PFSK-1 (cell line): Measurements from ENCODE around the gene STAT6.

Source experiments
- FOXP2 ChIP-seq: optimal IDR thresholded peaks from 2 replicates; pipeline ENCODE3; 2011; ENCODE audit warnings: borderline replicate concordance, control low read depth, inconsistent platforms; ENCODE audit not compliant: insufficient read depth; ENCODE audit errors: extremely low read length, extremely low read depth
- POLR2AphosphoS5 ChIP-seq: IDR thresholded peaks from 2 replicates; pipeline ENCODE4 v1.6.1; 2012; ENCODE audit warnings: low read depth, mild to moderate bottlenecking, control low read depth, low read length, moderate library complexity
- REST ChIP-seq, 2 experiments: IDR thresholded peaks; 2 replicates each; pipeline versions ENCODE4 v1.6.1 to v1.8.0; 2011 to 2012; ENCODE audit warnings: low read depth in 2 of 2, low read length in 2 of 2, control low read depth in 1 of 2, inconsistent platforms in 1 of 2, mild to moderate bottlenecking in 1 of 2, moderate library complexity in 1 of 2; ENCODE audit not compliant: insufficient read depth in 1 of 2
- SIN3A ChIP-seq: IDR thresholded peaks from 2 replicates; pipeline ENCODE4 v1.6.1; 2012; ENCODE audit warnings: mild to moderate bottlenecking, low read length, moderate library complexity, borderline replicate concordance; ENCODE audit not compliant: insufficient read depth
- TAF1 ChIP-seq: IDR thresholded peaks from 2 replicates; pipeline ENCODE4 v1.6.1; 2012; ENCODE audit warnings: low read length, control low read depth, borderline replicate concordance; ENCODE audit not compliant: insufficient read depth

Gene STAT6

DNA sequence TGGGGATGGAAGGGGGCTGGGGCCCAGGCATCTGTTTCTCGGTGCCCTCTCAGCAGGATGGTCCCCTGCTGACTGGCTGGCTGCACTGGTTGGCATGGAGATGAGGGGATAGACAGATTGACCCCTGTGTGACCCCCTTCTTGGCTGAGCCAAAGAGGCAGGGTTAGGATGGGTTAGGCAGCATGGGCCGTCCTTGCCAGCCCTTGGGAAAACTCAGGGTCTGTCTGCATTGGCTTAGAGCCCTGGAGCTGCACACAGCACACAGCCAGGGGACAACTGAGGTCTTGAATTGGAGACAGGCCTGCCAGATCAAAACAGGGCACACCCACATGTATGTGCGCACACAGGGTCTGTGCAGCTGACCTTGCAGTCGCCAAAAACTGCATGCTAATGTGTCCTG lies 47.5 kb upstream of the STAT6 start:
- TF ChIP-seq REST (IDR thresholded peaks at IDR 0.05; ENCODE audit: insufficient read depth in 1 of 2, low read depth in 2 of 2, low read length in 2 of 2) (no peak), POLR2AphosphoS5 (no peak), FOXP2 (no peak)

DNA sequence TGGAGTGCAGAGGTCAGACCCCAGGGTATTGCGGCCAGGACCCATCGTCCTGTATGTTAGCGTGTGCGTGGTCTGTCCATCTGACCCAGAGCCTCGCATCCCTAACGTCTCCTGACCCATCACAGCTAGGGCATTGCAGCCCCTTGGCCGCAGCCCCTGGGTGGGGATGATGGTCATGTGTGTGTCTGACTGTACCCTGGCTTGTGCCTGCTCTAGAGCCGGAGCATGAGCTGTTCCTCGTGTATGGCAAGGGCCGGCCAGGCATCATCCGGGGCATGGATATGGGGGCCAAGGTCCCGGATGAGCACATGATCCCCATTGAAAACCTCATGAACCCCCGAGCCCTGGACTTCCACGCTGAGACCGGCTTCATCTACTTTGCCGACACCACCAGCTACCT lies 47.0 kb upstream of the STAT6 start:
- no peak for TF ChIP-seq TAF1
- no peak for TF ChIP-seq FOXP2
- no peak for TF ChIP-seq REST (IDR thresholded peaks at IDR 0.05; ENCODE audit: insufficient read depth in 1 of 2, low read depth in 2 of 2, low read length in 2 of 2)
- no peak for TF ChIP-seq POLR2AphosphoS5

- TF ChIP-seq REST (IDR thresholded peaks at IDR 0.05; ENCODE audit: insufficient read depth in 1 of 2, low read depth in 2 of 2, low read length in 2 of 2) (no peak), TAF1 (no peak), SIN3A (no peak), POLR2AphosphoS5 (no peak), FOXP2 (no peak)
Measured at GRCh38 chr12:57157588-57158173, 46.5 kb upstream of the STAT6 start.

- TF ChIP-seq TAF1 (no peak), REST (IDR thresholded peaks at IDR 0.05; ENCODE audit: insufficient read depth in 1 of 2, low read depth in 2 of 2, low read length in 2 of 2) (no peak), POLR2AphosphoS5 (no peak), FOXP2 (no peak), SIN3A (no peak)
Measured at GRCh38 chr12:57156701-57157403, 45.7 kb upstream of the STAT6 start.
